ENCODE data around the gene ANO6.

Gene ANO6

GRCh38 chr12:45419317-45419814, 203.5 kb downstream of the ANO6 start:
- Histone ChIP-seq H3K4me1 (ENCODE audit: control insufficient read depth, insufficient read depth, low read length) (peaks cover 3% of the 10 kb centered on the region), H3K36me3 (ENCODE audit: control insufficient read depth in 2 of 2, insufficient read depth in 2 of 2, low read length in 2 of 2) (peaks cover 24 to 30% of the 10 kb centered on the region in 2 donors), H3K9me3 (ENCODE audit: control insufficient read depth in 2 of 2, low read length in 2 of 2) (no peaks in the 10 kb centered on the region), H3K4me3 (ENCODE audit: low read length in 2 of 2) (no peak overlapping the region), H3K27me3 (ENCODE audit: control insufficient read depth in 1 of 2, insufficient read depth in 2 of 2, low read length in 2 of 2) (no peaks in the 10 kb centered on the region), H3K27ac (ENCODE audit: low read length) (no peak overlapping the region), H3K9ac (ENCODE audit: low read length in 2 of 2) (no peak overlapping the region)

- Histone ChIP-seq H3K27ac (ENCODE audit: low read length) (no peak overlapping the region), H3K4me1 (ENCODE audit: control insufficient read depth, insufficient read depth, low read length) (no peaks in the 10 kb centered on the region), H3K27me3 (ENCODE audit: control insufficient read depth in 1 of 2, insufficient read depth in 2 of 2, low read length in 2 of 2) (no peaks in the 10 kb centered on the region), H3K36me3 (ENCODE audit: control insufficient read depth in 2 of 2, insufficient read depth in 2 of 2, low read length in 2 of 2) (peaks cover 30 to 33% of the 10 kb centered on the region in 2 donors), H3K9ac (ENCODE audit: low read length in 2 of 2) (no peak overlapping the region), H3K9me3 (ENCODE audit: control insufficient read depth in 2 of 2, low read length in 2 of 2) (no peaks in the 10 kb centered on the region), H3K4me3 (ENCODE audit: low read length in 2 of 2) (no peak overlapping the region)
Measured at GRCh38 chr12:45421736-45422135, 205.8 kb downstream of the ANO6 start.

GRCh38 chr12:45423931-45424330, 208.0 kb downstream of the ANO6 start:
- Histone ChIP-seq H3K27me3 (ENCODE audit: control insufficient read depth in 1 of 2, insufficient read depth in 2 of 2, low read length in 2 of 2) (no peaks in the 10 kb centered on the region), H3K27ac (ENCODE audit: low read length) (no peak overlapping the region), H3K4me1 (ENCODE audit: control insufficient read depth, insufficient read depth, low read length) (no peaks in the 10 kb centered on the region), H3K36me3 (ENCODE audit: control insufficient read depth in 2 of 2, insufficient read depth in 2 of 2, low read length in 2 of 2) (peaks cover 33 to 38% of the 10 kb centered on the region in 2 donors), H3K9me3 (ENCODE audit: control insufficient read depth in 2 of 2, low read length in 2 of 2) (no peaks in the 10 kb centered on the region), H3K4me3 (ENCODE audit: low read length in 2 of 2) (no peak overlapping the region), H3K9ac (ENCODE audit: low read length in 2 of 2) (no peak overlapping the region)

GRCh38 chr12:45425426-45425825, 209.5 kb downstream of the ANO6 start:
- Histone ChIP-seq H3K9me3 (ENCODE audit: control insufficient read depth in 2 of 2, low read length in 2 of 2) (no peaks in the 10 kb centered on the region), H3K36me3 (ENCODE audit: control insufficient read depth in 2 of 2, insufficient read depth in 2 of 2, low read length in 2 of 2) (peaks cover 43 to 45% of the 10 kb centered on the region in 2 donors), H3K27me3 (ENCODE audit: control insufficient read depth in 1 of 2, insufficient read depth in 2 of 2, low read length in 2 of 2) (no peaks in the 10 kb centered on the region), H3K4me3 (ENCODE audit: low read length in 2 of 2) (no peak overlapping the region), H3K27ac (ENCODE audit: low read length) (no peak overlapping the region), H3K9ac (ENCODE audit: low read length in 2 of 2) (no peak overlapping the region), H3K4me1 (ENCODE audit: control insufficient read depth, insufficient read depth, low read length) (no peaks in the 10 kb centered on the region)

GRCh38 chr12:45426294-45426693, 210.4 kb downstream of the ANO6 start:
- Histone ChIP-seq H3K36me3 (ENCODE audit: control insufficient read depth in 2 of 2, insufficient read depth in 2 of 2, low read length in 2 of 2) (peaks cover 47 to 51% of the 10 kb centered on the region in 2 donors), H3K4me3 (ENCODE audit: low read length in 2 of 2) (no peak overlapping the region), H3K27ac (ENCODE audit: low read length) (no peak overlapping the region), H3K27me3 (ENCODE audit: control insufficient read depth in 1 of 2, insufficient read depth in 2 of 2, low read length in 2 of 2) (no peaks in the 10 kb centered on the region), H3K4me1 (ENCODE audit: control insufficient read depth, insufficient read depth, low read length) (no peaks in the 10 kb centered on the region), H3K9ac (ENCODE audit: low read length in 2 of 2) (no peak overlapping the region), H3K9me3 (ENCODE audit: control insufficient read depth in 2 of 2, low read length in 2 of 2) (peaks cover 0 to 2% of the 10 kb centered on the region in 2 donors)

- peaks cover 0 to 6% of the 10 kb centered on the region in 2 donors for H3K9me3 ChIP-seq (ENCODE audit: control insufficient read depth in 2 of 2, low read length in 2 of 2)
- no peaks in the 10 kb centered on the region for H3K4me1 ChIP-seq (ENCODE audit: control insufficient read depth, insufficient read depth, low read length)
- no peak overlapping the region for H3K9ac ChIP-seq (ENCODE audit: low read length in 2 of 2)
- H3K36me3 ChIP-seq (ENCODE audit: control insufficient read depth in 2 of 2, insufficient read depth in 2 of 2, low read length in 2 of 2), result peaks cover 46 to 55% of the 10 kb centered on the region in 2 donors
- H3K27me3 ChIP-seq (ENCODE audit: control insufficient read depth in 1 of 2, insufficient read depth in 2 of 2, low read length in 2 of 2), result no peaks in the 10 kb centered on the region
- H3K4me3 ChIP-seq (ENCODE audit: low read length in 2 of 2), result no peak overlapping the region
- H3K27ac ChIP-seq (ENCODE audit: low read length), result no peak overlapping the region
Measured at GRCh38 chr12:45427042-45427441, 211.1 kb downstream of the ANO6 start.

GRCh38 chr12:45429831-45430230, 213.9 kb downstream of the ANO6 start:
- Histone ChIP-seq H3K36me3 (ENCODE audit: control insufficient read depth in 2 of 2, insufficient read depth in 2 of 2, low read length in 2 of 2) (peaks cover 40 to 48% of the 10 kb centered on the region in 2 donors), H3K9ac (ENCODE audit: low read length in 2 of 2) (no peak overlapping the region), H3K27ac (ENCODE audit: low read length) (no peak overlapping the region), H3K4me3 (ENCODE audit: low read length in 2 of 2) (no peak overlapping the region), H3K9me3 (ENCODE audit: control insufficient read depth in 2 of 2, low read length in 2 of 2) (peaks cover 0 to 6% of the 10 kb centered on the region in 2 donors), H3K4me1 (ENCODE audit: control insufficient read depth, insufficient read depth, low read length) (no peaks in the 10 kb centered on the region), H3K27me3 (ENCODE audit: control insufficient read depth in 1 of 2, insufficient read depth in 2 of 2, low read length in 2 of 2) (no peaks in the 10 kb centered on the region)

GRCh38 chr12:45431126-45431525, 215.2 kb downstream of the ANO6 start:
- Histone ChIP-seq H3K36me3 (ENCODE audit: control insufficient read depth in 2 of 2, insufficient read depth in 2 of 2, low read length in 2 of 2) (peaks cover 36 to 44% of the 10 kb centered on the region in 2 donors), H3K27me3 (ENCODE audit: control insufficient read depth in 1 of 2, insufficient read depth in 2 of 2, low read length in 2 of 2) (no peaks in the 10 kb centered on the region), H3K27ac (ENCODE audit: low read length) (no peak overlapping the region), H3K4me1 (ENCODE audit: control insufficient read depth, insufficient read depth, low read length) (no peaks in the 10 kb centered on the region), H3K9me3 (ENCODE audit: control insufficient read depth in 2 of 2, low read length in 2 of 2) (peaks cover 0 to 6% of the 10 kb centered on the region in 2 donors), H3K4me3 (ENCODE audit: low read length in 2 of 2) (no peak overlapping the region), H3K9ac (ENCODE audit: low read length in 2 of 2) (no peak overlapping the region)

GRCh38 chr12:45432710-45433109, 216.8 kb downstream of the ANO6 start:
- Histone ChIP-seq H3K4me3 (ENCODE audit: low read length in 2 of 2) (no peak overlapping the region), H3K36me3 (ENCODE audit: control insufficient read depth in 2 of 2, insufficient read depth in 2 of 2, low read length in 2 of 2) (peaks cover 26 to 32% of the 10 kb centered on the region in 2 donors)

GRCh38 chr12:45433441-45433868, 217.6 kb downstream of the ANO6 start:
- Histone ChIP-seq H3K4me1 (ENCODE audit: control insufficient read depth, insufficient read depth, low read length) (no peaks in the 10 kb centered on the region), H3K27ac (ENCODE audit: low read length) (no peak overlapping the region), H3K27me3 (ENCODE audit: control insufficient read depth in 1 of 2, insufficient read depth in 2 of 2, low read length in 2 of 2) (no peaks in the 10 kb centered on the region), H3K9ac (ENCODE audit: low read length in 2 of 2) (no peak overlapping the region), H3K9me3 (ENCODE audit: control insufficient read depth in 2 of 2, low read length in 2 of 2) (peaks cover 0 to 6% of the 10 kb centered on the region in 2 donors), H3K36me3 (ENCODE audit: control insufficient read depth in 2 of 2, insufficient read depth in 2 of 2, low read length in 2 of 2) (peaks cover 23 to 30% of the 10 kb centered on the region in 2 donors), H3K4me3 (ENCODE audit: low read length in 2 of 2) (no peak overlapping the region)

More at GRCh38 chr12:45432710-45433109, 216.8 kb downstream of the ANO6 start:
- no peak overlapping the region for H3K9ac ChIP-seq (ENCODE audit: low read length in 2 of 2)
- peaks cover 0 to 6% of the 10 kb centered on the region in 2 donors for H3K9me3 ChIP-seq (ENCODE audit: control insufficient read depth in 2 of 2, low read length in 2 of 2)
- H3K27ac ChIP-seq (ENCODE audit: low read length), result no peak overlapping the region
- H3K4me1 ChIP-seq (ENCODE audit: control insufficient read depth, insufficient read depth, low read length), result no peaks in the 10 kb centered on the region
- H3K27me3 ChIP-seq (ENCODE audit: control insufficient read depth in 1 of 2, insufficient read depth in 2 of 2, low read length in 2 of 2), result no peaks in the 10 kb centered on the region

GRCh38 chr12:45434094-45434493, 218.2 kb downstream of the ANO6 start:
- H3K27ac ChIP-seq (ENCODE audit: low read length), result no peak overlapping the region
- H3K9me3 ChIP-seq (ENCODE audit: control insufficient read depth in 2 of 2, low read length in 2 of 2), result peaks cover 0 to 6% of the 10 kb centered on the region in 2 donors
- no peaks in the 10 kb centered on the region for H3K27me3 ChIP-seq (ENCODE audit: control insufficient read depth in 1 of 2, insufficient read depth in 2 of 2, low read length in 2 of 2)
- no peak overlapping the region for H3K9ac ChIP-seq (ENCODE audit: low read length in 2 of 2)
- peaks cover 19 to 25% of the 10 kb centered on the region in 2 donors for H3K36me3 ChIP-seq (ENCODE audit: control insufficient read depth in 2 of 2, insufficient read depth in 2 of 2, low read length in 2 of 2)
- no peak overlapping the region for H3K4me3 ChIP-seq (ENCODE audit: low read length in 2 of 2)
- no peaks in the 10 kb centered on the region for H3K4me1 ChIP-seq (ENCODE audit: control insufficient read depth, insufficient read depth, low read length)
